Hematopoietic multipotent progenitor cell treated with erythropoietin and hydrocortisone succinate and interleukin-3 and kit ligand, for 8 days (in vitro differentiated cells): ENCODE measurements around the gene BAZ2B.

Experiments
- DNase-seq: peaks from one replicate; pipeline ENCODE4 v3.0.0-alpha.2; 2015

Gene BAZ2B

GRCh38 chr2:159518321-159519005, 97.9 kb downstream of the BAZ2B start:
- DNase-seq: no peak

- DNase-seq: peak; percentile 79
Observed at GRCh38 chr2:159516241-159516758, 100.0 kb downstream of the BAZ2B start.

- DNase-seq: peak; percentile 33
Observed at GRCh38 chr2:159515441-159515840, 100.9 kb downstream of the BAZ2B start.

DNA sequence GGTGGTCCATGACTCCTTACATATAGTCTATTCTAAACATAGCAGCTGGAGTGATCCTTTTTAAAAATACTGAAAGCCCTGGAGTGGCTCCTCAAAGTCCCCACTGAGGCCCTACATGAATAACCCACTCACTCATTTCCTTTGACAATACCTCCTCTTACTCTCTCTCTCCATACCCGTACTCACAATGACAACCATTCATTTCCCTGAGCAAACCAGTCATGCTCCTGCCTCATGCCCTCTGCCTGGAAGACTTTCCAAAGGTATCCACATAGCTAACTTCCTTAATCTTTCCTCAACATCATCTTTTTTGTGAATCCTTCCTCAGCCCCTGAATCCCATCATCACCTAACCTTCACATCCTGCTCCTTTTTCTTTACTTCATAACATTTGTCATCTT, 102.6 kb downstream of the BAZ2B start:
- DNase-seq: no peak

DNA sequence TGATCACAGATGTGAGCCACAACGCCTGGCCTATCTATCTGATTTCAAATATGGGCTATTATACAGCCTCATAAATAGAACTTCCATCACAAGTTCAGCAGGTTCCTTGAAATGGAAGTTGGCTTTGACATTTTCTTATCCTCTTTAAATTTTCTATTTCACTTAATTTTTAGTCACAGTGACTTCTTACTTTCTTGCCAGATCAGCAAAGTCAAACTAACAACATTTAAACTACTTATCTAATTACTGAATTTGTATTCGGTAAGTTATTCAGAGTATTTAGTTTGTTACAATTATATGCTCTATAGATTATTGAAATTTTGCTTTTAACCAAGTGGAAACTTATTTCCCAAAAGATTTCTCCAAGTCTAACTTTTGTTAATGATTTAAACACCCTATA, 108.2 kb downstream of the BAZ2B start:
- no peak for DNase-seq

- no peak for DNase-seq
Observed at GRCh38 chr2:159506764-159507440, 109.4 kb downstream of the BAZ2B start.

DNA sequence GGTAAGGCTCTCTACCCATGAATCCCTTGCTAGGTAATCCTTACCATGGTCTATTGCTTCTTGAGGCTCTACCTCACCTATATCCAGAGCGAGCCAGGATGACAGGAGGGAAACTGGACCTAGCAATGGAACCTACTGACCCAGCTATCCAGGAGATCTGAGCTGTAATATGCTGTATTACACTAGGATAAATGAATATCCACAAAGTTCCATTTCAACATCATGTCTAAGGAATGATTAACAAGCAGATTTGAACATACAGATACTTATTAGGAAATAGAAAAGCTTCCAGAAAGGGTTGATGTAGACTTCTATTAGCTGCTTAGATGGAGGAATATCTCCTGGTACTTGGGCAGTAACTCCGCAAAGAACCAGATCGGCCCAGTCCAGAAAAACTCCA, 110.1 kb downstream of the BAZ2B start:
- no peak for DNase-seq

DNA sequence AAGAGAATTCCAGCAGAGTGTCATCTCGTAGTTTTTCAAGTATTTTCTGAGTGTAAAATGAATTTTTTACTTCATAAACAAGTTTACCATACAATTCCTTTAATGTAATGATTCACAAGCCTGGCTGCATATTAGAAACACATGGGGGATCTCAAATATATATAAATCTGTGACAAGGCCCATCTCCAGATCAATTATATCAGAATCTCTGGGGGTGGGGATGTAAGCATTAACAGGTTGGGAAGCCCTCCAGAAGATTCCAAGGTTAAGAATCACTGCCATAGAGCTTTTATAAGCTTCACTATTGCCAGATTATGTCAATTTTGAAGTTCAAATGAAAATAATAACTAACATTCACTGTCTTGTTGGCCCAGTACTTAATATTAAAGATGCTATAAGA, 111.2 kb downstream of the BAZ2B start:
- no peak for DNase-seq

- DNase-seq: no peak
Observed at GRCh38 chr2:159501743-159502142, 114.6 kb downstream of the BAZ2B start.

DNA sequence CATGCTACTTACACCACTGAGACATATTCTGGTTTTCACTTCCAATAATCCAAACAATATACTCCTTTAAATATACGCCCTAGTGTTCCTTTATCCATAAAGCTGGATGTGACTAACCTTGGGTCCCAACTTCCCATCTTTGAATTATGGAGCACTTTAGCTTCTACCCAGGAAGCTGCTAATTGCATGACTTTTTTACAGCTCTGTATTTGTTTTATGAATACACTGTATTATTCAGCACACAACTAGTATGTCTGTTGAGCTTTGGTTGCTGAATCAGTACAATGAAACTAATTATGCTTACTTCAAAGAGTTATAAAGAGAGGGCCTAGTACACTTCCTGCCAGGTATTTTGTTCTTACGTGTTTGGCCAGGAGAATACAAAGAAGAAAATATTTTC, 118.5 kb downstream of the BAZ2B start:
- no peak for DNase-seq

DNA sequence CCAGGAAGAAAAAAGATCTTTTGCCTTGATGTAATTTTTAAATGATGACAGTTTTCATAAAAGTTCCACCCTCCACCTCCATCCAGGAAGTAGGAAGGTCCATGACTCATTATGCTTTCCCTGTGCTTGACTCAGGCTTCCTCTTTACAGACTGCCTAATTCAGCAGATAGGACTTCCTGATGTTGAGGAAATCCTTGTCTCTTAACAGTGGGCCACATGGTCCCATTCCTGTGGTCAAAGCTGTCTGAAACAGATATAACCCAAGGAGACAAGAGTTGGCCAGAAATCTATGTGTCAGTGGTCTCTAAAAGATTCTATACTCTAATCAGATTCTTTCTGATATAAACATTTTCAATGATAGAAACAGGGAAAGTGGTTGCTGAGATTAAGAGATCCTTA, 119.1 kb downstream of the BAZ2B start:
- peak; percentile 75 for DNase-seq

DNA sequence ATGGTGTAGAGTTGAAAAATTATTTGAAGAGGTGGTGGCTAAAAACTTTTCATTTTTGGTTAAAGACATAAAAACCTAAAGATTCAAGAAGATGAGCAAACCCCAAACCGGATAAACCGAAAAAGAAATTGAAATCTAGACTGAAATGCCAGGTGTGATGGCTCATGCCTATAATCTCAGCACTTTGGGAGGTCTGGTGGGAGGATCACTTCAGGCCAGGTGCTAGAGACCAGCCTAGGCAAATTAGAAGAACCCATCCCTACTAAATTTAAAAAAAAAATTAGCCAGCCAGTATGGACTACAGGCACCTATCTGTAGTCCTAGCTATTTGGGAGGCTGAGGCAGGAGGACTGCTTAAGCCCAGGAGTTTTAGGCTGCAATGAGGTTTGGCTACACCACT, 126.9 kb downstream of the BAZ2B start:
- DNase-seq: no peak

GRCh38 chr2:159484532-159484931, 131.8 kb downstream of the BAZ2B start:
- no peak for DNase-seq

GRCh38 chr2:159476329-159476728, 140.0 kb downstream of the BAZ2B start:
- DNase-seq: no peak

- DNase-seq: no peak
Observed at GRCh38 chr2:159475793-159476192, 140.6 kb downstream of the BAZ2B start.

GRCh38 chr2:159471340-159471739, 145.0 kb downstream of the BAZ2B start:
- peak; percentile 15 for DNase-seq

GRCh38 chr2:159468257-159468656, 148.1 kb downstream of the BAZ2B start:
- no peak for DNase-seq

GRCh38 chr2:159462961-159463360, 153.4 kb downstream of the BAZ2B start:
- DNase-seq: no peak

DNA sequence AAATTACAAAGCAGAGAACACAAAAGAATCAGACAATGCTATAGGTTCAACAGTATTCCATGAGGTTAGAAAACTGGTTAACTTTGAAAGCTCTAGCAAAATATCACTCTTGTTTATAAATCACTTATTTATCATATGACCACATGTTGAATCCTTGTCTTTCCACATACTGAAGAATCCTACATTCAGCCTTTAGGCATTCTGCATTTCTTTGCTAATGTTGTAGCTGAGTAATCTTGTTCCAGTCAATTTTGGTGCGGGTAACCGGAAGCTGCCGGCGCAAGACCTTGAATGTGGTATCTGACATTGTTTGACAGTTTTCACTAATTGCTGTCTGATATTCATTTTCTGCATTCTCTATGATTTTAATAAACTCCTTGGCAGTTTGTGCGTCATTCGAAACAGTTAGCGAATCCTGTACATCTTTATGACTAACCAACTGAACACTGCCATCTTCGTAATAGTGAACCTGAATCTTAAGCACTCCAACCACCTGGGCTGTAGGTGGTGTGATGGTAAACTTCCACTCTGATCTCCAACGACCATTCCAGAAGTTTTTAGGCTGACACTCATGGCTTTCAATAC, 154.1 kb downstream of the BAZ2B start:
- no peak for DNase-seq

DNA sequence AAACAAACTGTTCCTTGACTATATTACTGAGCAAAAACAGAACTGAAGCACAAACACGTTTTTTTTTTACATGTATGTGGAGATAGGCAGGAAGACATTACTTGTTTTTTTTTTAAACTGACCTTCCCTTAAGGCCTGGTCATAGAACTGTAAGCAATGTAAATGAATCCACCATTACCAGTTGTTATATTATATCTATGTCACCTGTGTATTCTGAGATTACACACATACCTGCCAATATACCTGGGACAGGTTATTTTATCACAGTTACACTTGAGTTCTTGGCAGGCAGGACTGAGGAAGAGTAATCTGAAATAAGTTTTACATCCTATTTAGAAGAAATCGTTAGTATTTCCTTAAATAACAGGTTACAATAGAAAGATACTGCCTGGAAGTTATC, 155.3 kb downstream of the BAZ2B start:
- no peak for DNase-seq

DNA sequence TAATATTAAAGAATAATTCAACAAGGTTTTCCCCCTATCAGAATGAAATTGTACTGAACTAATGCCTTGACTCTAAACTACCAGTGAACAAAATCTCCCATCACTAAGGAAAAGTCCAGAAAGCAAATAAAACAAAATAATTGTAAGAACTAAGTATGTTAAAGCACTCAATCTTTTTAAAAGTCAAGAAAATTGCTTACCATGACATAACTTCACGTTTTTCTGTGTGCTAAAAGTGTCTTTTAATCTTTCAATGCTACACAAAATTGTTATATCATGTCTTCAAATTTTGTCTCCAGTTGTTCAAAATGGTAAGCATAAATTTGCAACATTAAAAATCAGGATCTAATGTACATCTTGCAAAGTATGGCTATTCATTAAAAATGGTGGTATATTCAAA, 156.1 kb downstream of the BAZ2B start:
- no peak for DNase-seq

GRCh38 chr2:159459279-159459678, 157.1 kb downstream of the BAZ2B start:
- peak; percentile 9 for DNase-seq

DNA sequence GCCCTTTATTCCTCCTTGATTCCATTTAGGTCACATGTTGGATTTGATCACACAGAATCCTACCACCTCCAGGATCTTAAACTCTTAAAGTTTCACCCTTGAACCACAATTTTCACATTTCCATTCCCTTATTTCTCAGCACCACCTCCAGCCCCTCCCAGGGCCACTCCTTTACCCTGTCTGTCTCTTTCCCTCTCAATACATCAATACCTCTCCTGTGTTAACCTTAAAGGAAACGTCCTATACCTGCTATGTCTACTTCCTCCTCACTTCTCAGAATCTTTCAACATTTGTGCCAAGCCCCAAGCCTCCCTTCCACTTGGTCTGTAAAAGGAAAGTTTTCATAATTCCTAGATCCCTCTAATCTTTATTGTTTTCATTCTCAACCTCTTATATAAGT, 158.8 kb downstream of the BAZ2B start:
- no peak for DNase-seq
